Caco-2 (cell line): ENCODE data around the gene KIFBP. TPM values are rescaled to one million over a fixed set of nuclear protein-coding genes. Genes with fewer than 3 reads are reported as not detected.
"Not testable (repeated sequence)": the region's sequence is repeated elsewhere in the genome, so short reads cannot be mapped to it uniquely, and the experiment has no call there.

Experiments used
- BruUV-seq: library from RNA; stranded (reverse); fragments of 400-500 nt; replicated peaks from 2 replicates; lab custom pipeline; 2021; lab: Mats Ljungman, UMichigan
- CTCF ChIA-PET: fragments of 300-600 bp; sonication (Branson Sonifier 250); formaldehyde crosslinking; loops from one replicate; lab custom pipeline; 2022; ENCODE audit warnings: antibody characterized with exemption; lab: Charles Lee
- POLR2A ChIA-PET: fragments of 300-600 bp; sonication (Branson Sonifier 250); formaldehyde crosslinking; loops from one replicate; lab custom pipeline; 2022; ENCODE audit warnings: antibody characterized with exemption; lab: Charles Lee
- DNase-seq, 2 experiments: peaks; one replicate each; pipeline versions ENCODE4 v3.0.0 to v3.0.0-alpha.2; 2020 to 2022
- H3K27me3 ChIP-seq: replicated peaks from 2 replicates; pipeline ENCODE4 v1.6.0; 2011; ENCODE audit warnings: low read length; ENCODE audit not compliant: control insufficient read depth, insufficient read depth
- H3K36me3 ChIP-seq: 2 replicates; pipeline ENCODE4 v1.5.1; 2011; ENCODE audit warnings: low read length; ENCODE audit not compliant: control insufficient read depth, insufficient read depth
- H3K4me1 ChIP-seq: fragments of 250-450 bp; sonication (Bioruptor Pico); 2 replicates; pipeline ENCODE4 v1.5.1; 2020; ENCODE audit warnings: mild to moderate bottlenecking
- H3K4me3 ChIP-seq: 2 replicates; pipeline ENCODE4 v1.5.1; 2011; ENCODE audit warnings: low read depth, mild to moderate bottlenecking, control low read depth, low read length
- H3K9me3 ChIP-seq: fragments of 250-450 bp; sonication (Bioruptor Pico); 2 replicates; pipeline ENCODE4 v1.5.1; 2020; ENCODE audit warnings: mild to moderate bottlenecking, moderate library complexity
- H3K27ac Mint-ChIP-seq: one replicate; pipeline ENCODE4 v1.8.0; 2022; ENCODE audit warnings: mixed read lengths; ENCODE audit not compliant: unreplicated experiment
- H3K27me3 Mint-ChIP-seq: one replicate; pipeline ENCODE4 v1.8.0; 2022; ENCODE audit warnings: mixed read lengths; ENCODE audit not compliant: insufficient read depth, unreplicated experiment
- H3K36me3 Mint-ChIP-seq: one replicate; pipeline ENCODE4 v1.8.0; 2022; ENCODE audit warnings: mild to moderate bottlenecking, mixed read lengths; ENCODE audit not compliant: insufficient read depth, unreplicated experiment
- H3K4me1 Mint-ChIP-seq: one replicate; pipeline ENCODE4 v1.8.0; 2022; ENCODE audit warnings: low read depth, mixed read lengths; ENCODE audit not compliant: unreplicated experiment
- H3K4me3 Mint-ChIP-seq: one replicate; pipeline ENCODE4 v1.8.0; 2022; ENCODE audit warnings: mild to moderate bottlenecking, moderate library complexity, mixed read lengths; ENCODE audit not compliant: unreplicated experiment
- H3K9me3 Mint-ChIP-seq: one replicate; pipeline ENCODE4 v1.8.0; 2022; ENCODE audit warnings: mixed read lengths; ENCODE audit not compliant: unreplicated experiment
- CTCF ChIP-seq, 2 experiments: fragments of 200-600 bp in 1 of 2; IDR thresholded peaks; 1 replicate in 1 of 2; 2 replicates in 1 of 2; pipeline versions ENCODE4 v1.5.1 to v1.8.0; 2011 to 2022; ENCODE audit warnings: antibody characterized with exemption in 1 of 2, control low read depth in 1 of 2, inconsistent platforms in 1 of 2, low read depth in 1 of 2, low read length in 1 of 2, mild to moderate bottlenecking in 1 of 2, moderate library complexity in 1 of 2; ENCODE audit not compliant: insufficient read depth in 1 of 2, severe bottlenecking in 1 of 2, unreplicated experiment in 1 of 2
- intact Hi-C: fragments of 100-400 bp; cut with micrococcal nuclease; formaldehyde crosslinking; loops from one replicate; pipeline ENCODE4 v1.10.0; 2022; ENCODE audit not compliant: unreplicated experiment
- total RNA-seq: library from RNA; stranded (reverse); gene quantifications from 2 replicates; pipeline ENCODE4 v1.2.3, GENCODE V29; 2022

The KIFBP gene
- total RNA-seq, 1 experiment from 2014 or later, result 58.9 TPM

- no TSS peak for BruUV-seq
- no peaks in the 10 kb centered on the region for H3K36me3 Mint-ChIP-seq
- ChIA-PET POLR2A (no interaction called here), CTCF (interaction anchor here (0.8 kb wide), 1 partner anchor 69 kb away, joined by 3 read pairs; no protein-coding TSS in a partner anchor)
- no peak overlapping the region for H3K4me3 Mint-ChIP-seq
- H3K4me3 ChIP-seq, result no peak overlapping the region
- no peaks in the 10 kb centered on the region for H3K9me3 Mint-ChIP-seq
- peaks cover 3% of the 10 kb centered on the region for H3K27me3 Mint-ChIP-seq
- no peak for DNase-seq
- H3K36me3 ChIP-seq, result no peaks in the 10 kb centered on the region
- no peaks in the 10 kb centered on the region; the same call in 1 of the 2 replicates for H3K27me3 ChIP-seq
- TF ChIP-seq CTCF (IDR thresholded peaks at IDR 0.05; ENCODE audit: insufficient read depth in 1 of 2, low read depth in 1 of 2, low read length in 1 of 2, severe bottlenecking in 1 of 2, unreplicated experiment in 1 of 2), result no peak
- intact Hi-C loops, result no loop called here
- no peaks in the 10 kb centered on the region; the same call in 1 of the 2 replicates for H3K9me3 ChIP-seq
- no peak overlapping the region for H3K27ac Mint-ChIP-seq
- no peaks in the 10 kb centered on the region for H3K4me1 Mint-ChIP-seq
- no peaks in the 10 kb centered on the region for H3K4me1 ChIP-seq
Measured at GRCh38 chr10:69025370-69025896, 36.8 kb downstream of the KIFBP start.

- H3K4me3 Mint-ChIP-seq, result no peak overlapping the region
- no peaks in the 10 kb centered on the region for H3K4me1 Mint-ChIP-seq
- no peaks in the 10 kb centered on the region for H3K4me1 ChIP-seq
- no peaks in the 10 kb centered on the region for H3K9me3 ChIP-seq
- no peaks in the 10 kb centered on the region for H3K36me3 Mint-ChIP-seq
- no peak overlapping the region for H3K27ac Mint-ChIP-seq
- H3K27me3 ChIP-seq, result no peaks in the 10 kb centered on the region; the same call in 1 of the 2 replicates
- H3K36me3 ChIP-seq, result no peaks in the 10 kb centered on the region
- CTCF ChIA-PET, result no interaction called here
- POLR2A ChIA-PET, result no interaction called here
- BruUV-seq, result no TSS peak
- TF ChIP-seq CTCF (IDR thresholded peaks at IDR 0.05; ENCODE audit: insufficient read depth in 1 of 2, low read depth in 1 of 2, low read length in 1 of 2, severe bottlenecking in 1 of 2, unreplicated experiment in 1 of 2), result no peak
- H3K9me3 Mint-ChIP-seq, result no peaks in the 10 kb centered on the region
- no peak overlapping the region for H3K4me3 ChIP-seq
- intact Hi-C loops, result no loop called here
- H3K27me3 Mint-ChIP-seq, result peaks cover 13% of the 10 kb centered on the region
- no peak for DNase-seq
Measured at GRCh38 chr10:69033256-69033655, 44.7 kb downstream of the KIFBP start.

GRCh38 chr10:69037489-69037888, 48.9 kb downstream of the KIFBP start:
- Mint-ChIP-seq H3K4me3 (no peak overlapping the region), H3K9me3 (no peaks in the 10 kb centered on the region), H3K27me3 (peaks cover 8% of the 10 kb centered on the region), H3K36me3 (no peaks in the 10 kb centered on the region), H3K4me1 (no peaks in the 10 kb centered on the region), H3K27ac (no peak overlapping the region)
- H3K36me3 ChIP-seq, result no peaks in the 10 kb centered on the region
- BruUV-seq, result no TSS peak
- H3K9me3 ChIP-seq, result no peaks in the 10 kb centered on the region
- ChIA-PET CTCF (no interaction called here), POLR2A (no interaction called here)
- DNase-seq, result no peak
- no peak for TF ChIP-seq CTCF (IDR thresholded peaks at IDR 0.05; ENCODE audit: insufficient read depth in 1 of 2, low read depth in 1 of 2, low read length in 1 of 2, severe bottlenecking in 1 of 2, unreplicated experiment in 1 of 2)
- no peaks in the 10 kb centered on the region for H3K4me1 ChIP-seq
- intact Hi-C loops, result no loop called here
- no peaks in the 10 kb centered on the region for H3K27me3 ChIP-seq
- H3K4me3 ChIP-seq, result no peak overlapping the region

- intact Hi-C loops, H3K4me3 ChIP-seq, POLR2A ChIA-PET: not testable (repeated sequence)
Measured at GRCh38 chr10:69040904-69041303, 52.3 kb downstream of the KIFBP start.

More at GRCh38 chr10:69040904-69041303, 52.3 kb downstream of the KIFBP start:
- DNase-seq, H3K36me3 ChIP-seq, H3K36me3 Mint-ChIP-seq, H3K4me3 Mint-ChIP-seq, H3K27me3 Mint-ChIP-seq, H3K27ac Mint-ChIP-seq, CTCF ChIA-PET, H3K4me1 Mint-ChIP-seq, H3K27me3 ChIP-seq, H3K9me3 ChIP-seq, H3K9me3 Mint-ChIP-seq, BruUV-seq, H3K4me1 ChIP-seq: not testable (repeated sequence)
